Panc1 (cell line): Measurements from ENCODE around the gene ALKBH7.

ENCODE experiments used
- CTCF ChIP-seq: fragments of 450-650 bp; IDR thresholded peaks from 2 replicates; pipeline ENCODE4 v1.5.1; 2017; ENCODE audit warnings: mild to moderate bottlenecking
- POLR2AphosphoS5 ChIP-seq: IDR thresholded peaks from 2 replicates; pipeline ENCODE4 v1.6.1; 2012; ENCODE audit warnings: mild to moderate bottlenecking, low read depth, low read length, moderate library complexity
- REST ChIP-seq, 2 experiments: IDR thresholded peaks; 2 replicates each; pipeline ENCODE4 v1.6.1; 2011 to 2012; ENCODE audit warnings: low read depth in 2 of 2, control low read depth in 1 of 2, low read length in 1 of 2, mild to moderate bottlenecking in 1 of 2, moderate library complexity in 1 of 2; ENCODE audit not compliant: insufficient read depth in 1 of 2
- SIN3A ChIP-seq: IDR thresholded peaks from 2 replicates; pipeline ENCODE4 v1.6.1; 2012; ENCODE audit warnings: low read depth, mild to moderate bottlenecking, low read length, moderate library complexity, borderline replicate concordance; ENCODE audit not compliant: insufficient read depth
- TCF7L2 ChIP-seq: IDR thresholded peaks from 2 replicates; pipeline ENCODE4 v1.6.1; 2011; ENCODE audit warnings: mild to moderate bottlenecking, low read depth, low read length, inconsistent platforms

- TF ChIP-seq CTCF, result no peak
- no peak for TF ChIP-seq POLR2AphosphoS5
- TF ChIP-seq REST (IDR thresholded peaks at IDR 0.05; ENCODE audit: insufficient read depth in 1 of 2, low read depth in 2 of 2, low read length in 1 of 2), result no peak
- TF ChIP-seq TCF7L2, result no peak
- TF ChIP-seq SIN3A, result no peak
Measured at GRCh38 chr19:6362351-6362801, 10.2 kb upstream of the ALKBH7 start.
